Measurements from ENCODE around the gene DNAJC5G.

Gene DNAJC5G

DNA sequence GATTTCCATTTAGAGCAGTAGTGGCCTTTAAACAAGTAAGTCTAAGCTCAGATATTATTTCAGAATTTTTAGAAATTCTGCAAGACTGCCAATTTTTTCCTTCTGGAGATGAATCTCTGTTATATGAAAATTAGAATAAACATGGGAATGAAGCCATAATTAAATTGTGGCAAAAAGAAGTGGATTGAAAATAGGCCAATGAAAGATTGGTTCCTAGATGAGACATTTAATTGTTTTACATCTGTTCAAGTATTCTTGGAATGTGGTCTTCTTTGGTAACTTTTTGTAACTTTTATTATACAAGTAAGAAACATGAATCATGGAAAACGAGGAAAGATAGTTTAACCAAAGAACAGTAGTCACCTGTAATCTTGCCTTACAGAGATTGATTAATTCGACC lies 47.7 kb upstream of the DNAJC5G start:
- ChIA-PET CTCF (no interaction called here), POLR2A (interaction anchor here (1.5 kb wide), 1 partner anchor 13 kb away, joined by 3 read pairs; no protein-coding TSS in a partner anchor)
- no peak overlapping the region for H3K27ac ChIP-seq (ENCODE audit: extremely low read depth, low read depth, low read length)
- H3K4me3 ChIP-seq (ENCODE audit: low read depth, low read length): no peak overlapping the region
- H3K4me1 ChIP-seq (ENCODE audit: control insufficient read depth, insufficient read depth, low read length): no peaks in the 10 kb centered on the region
- H3K36me3 ChIP-seq (ENCODE audit: control insufficient read depth in 2 of 2, insufficient read depth in 1 of 2, low read length in 2 of 2): peaks cover 57 to 96% of the 10 kb centered on the region in 2 experiments
- no peak for TF ChIP-seq ZBTB17 (tag by site-specific recombination; IDR thresholded peaks at IDR 0.05)
- TF ChIP-seq ZBTB10 (tag by site-specific recombination; IDR thresholded peaks at IDR 0.05): no peak
- TF ChIP-seq ZNF658 (tag by site-specific recombination; IDR thresholded peaks at IDR 0.05): no peak
- TF ChIP-seq PATZ1 (tag by site-specific recombination; IDR thresholded peaks at IDR 0.05): no peak
- no peaks in the 10 kb centered on the region for H3K9me3 ChIP-seq (ENCODE audit: control insufficient read depth, insufficient read depth, low read depth, low read length)

DNA sequence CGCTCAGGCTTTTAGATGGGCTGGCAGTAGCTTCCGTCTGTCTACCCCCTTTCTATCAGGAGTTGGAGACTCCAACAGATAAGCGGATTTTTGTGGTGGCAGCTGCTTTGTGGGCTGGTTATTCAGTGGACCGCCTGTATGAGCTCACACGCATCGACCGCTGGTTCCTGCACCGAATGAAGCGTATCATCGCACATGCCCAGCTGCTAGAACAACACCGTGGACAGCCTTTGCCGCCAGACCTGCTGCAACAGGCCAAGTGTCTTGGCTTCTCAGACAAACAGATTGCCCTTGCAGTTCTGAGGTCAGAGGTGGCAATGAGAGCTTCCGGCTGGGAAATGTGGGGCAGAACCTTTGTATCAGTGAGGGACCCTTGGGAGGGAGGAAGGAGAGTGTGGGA lies 43.3 kb upstream of the DNAJC5G start:
- no peaks in the 10 kb centered on the region for H3K4me1 ChIP-seq (ENCODE audit: control insufficient read depth, insufficient read depth, low read length)
- H3K36me3 ChIP-seq (ENCODE audit: control insufficient read depth in 2 of 2, insufficient read depth in 1 of 2, low read length in 2 of 2): peaks cover 36 to 96% of the 10 kb centered on the region in 2 experiments
- H3K4me3 ChIP-seq (ENCODE audit: low read depth, low read length): no peak overlapping the region
- H3K27ac ChIP-seq (ENCODE audit: extremely low read depth, low read depth, low read length): no peak overlapping the region
- CTCF ChIA-PET: interaction anchor here (1.2 kb wide), 1 partner anchor 92 kb away, joined by 3 read pairs; no protein-coding TSS in a partner anchor
- POLR2A ChIA-PET: interaction anchor here (1.5 kb wide), 1 partner anchor 31 kb away, joined by 3 read pairs; the partner anchor contains the start of gene SLC30A3
- TF ChIP-seq ZNF16 (tag by site-specific recombination; IDR thresholded peaks at IDR 0.05; ENCODE audit: low read depth): no peak
- TF ChIP-seq ZNF157 (tag by site-specific recombination; IDR thresholded peaks at IDR 0.05): no peak
- TF ChIP-seq TRIM28 (IDR thresholded peaks at IDR 0.05; ENCODE audit: borderline replicate concordance, low read length): no peak
- no peak for TF ChIP-seq ZNF549 (tag by site-specific recombination; IDR thresholded peaks at IDR 0.05)
- no peaks in the 10 kb centered on the region for H3K9me3 ChIP-seq (ENCODE audit: control insufficient read depth, insufficient read depth, low read depth, low read length)

DNA sequence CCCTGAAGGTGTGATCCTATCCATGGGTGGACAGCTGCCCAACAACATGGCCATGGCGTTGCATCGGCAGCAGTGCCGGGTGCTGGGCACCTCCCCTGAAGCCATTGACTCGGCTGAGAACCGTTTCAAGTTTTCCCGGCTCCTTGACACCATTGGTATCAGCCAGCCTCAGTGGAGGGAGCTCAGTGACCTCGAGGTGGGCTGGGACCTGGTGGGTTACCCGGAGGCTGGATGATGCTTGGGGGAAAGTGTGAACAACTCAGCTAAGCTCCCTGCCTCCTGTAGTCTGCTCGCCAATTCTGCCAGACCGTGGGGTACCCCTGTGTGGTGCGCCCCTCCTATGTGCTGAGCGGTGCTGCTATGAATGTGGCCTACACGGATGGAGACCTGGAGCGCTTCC lies 41.9 kb upstream of the DNAJC5G start:
- ChIA-PET CTCF (interaction anchor here (0.6 to 1.5 kb wide), 2 partner anchors 18 to 175 kb away, joined by 3 to 5 read pairs; no protein-coding TSS in a partner anchor), POLR2A (no interaction called here)
- H3K4me3 ChIP-seq (ENCODE audit: low read depth, low read length): no peak overlapping the region
- H3K9me3 ChIP-seq (ENCODE audit: control insufficient read depth, insufficient read depth, low read depth, low read length): no peaks in the 10 kb centered on the region
- H3K36me3 ChIP-seq (ENCODE audit: control insufficient read depth in 2 of 2, insufficient read depth in 1 of 2, low read length in 2 of 2): peaks cover 25 to 96% of the 10 kb centered on the region in 2 experiments; a peak in 2 of 3 replicates
- H3K4me1 ChIP-seq (ENCODE audit: control insufficient read depth, insufficient read depth, low read length): no peaks in the 10 kb centered on the region
- H3K27ac ChIP-seq (ENCODE audit: extremely low read depth, low read depth, low read length): no peak overlapping the region
- TF ChIP-seq KLF8 (tag by site-specific recombination; IDR thresholded peaks at IDR 0.05): no peak
- no peak for TF ChIP-seq ZNF776 (tag by site-specific recombination; IDR thresholded peaks at IDR 0.05; ENCODE audit: borderline replicate concordance)
- TF ChIP-seq ZNF530 (tag by site-specific recombination; IDR thresholded peaks at IDR 0.05; ENCODE audit: low read depth): no peak
- no peak for TF ChIP-seq ZBTB48 (tag by site-specific recombination; IDR thresholded peaks at IDR 0.05)
- TF ChIP-seq, protein P1, sequence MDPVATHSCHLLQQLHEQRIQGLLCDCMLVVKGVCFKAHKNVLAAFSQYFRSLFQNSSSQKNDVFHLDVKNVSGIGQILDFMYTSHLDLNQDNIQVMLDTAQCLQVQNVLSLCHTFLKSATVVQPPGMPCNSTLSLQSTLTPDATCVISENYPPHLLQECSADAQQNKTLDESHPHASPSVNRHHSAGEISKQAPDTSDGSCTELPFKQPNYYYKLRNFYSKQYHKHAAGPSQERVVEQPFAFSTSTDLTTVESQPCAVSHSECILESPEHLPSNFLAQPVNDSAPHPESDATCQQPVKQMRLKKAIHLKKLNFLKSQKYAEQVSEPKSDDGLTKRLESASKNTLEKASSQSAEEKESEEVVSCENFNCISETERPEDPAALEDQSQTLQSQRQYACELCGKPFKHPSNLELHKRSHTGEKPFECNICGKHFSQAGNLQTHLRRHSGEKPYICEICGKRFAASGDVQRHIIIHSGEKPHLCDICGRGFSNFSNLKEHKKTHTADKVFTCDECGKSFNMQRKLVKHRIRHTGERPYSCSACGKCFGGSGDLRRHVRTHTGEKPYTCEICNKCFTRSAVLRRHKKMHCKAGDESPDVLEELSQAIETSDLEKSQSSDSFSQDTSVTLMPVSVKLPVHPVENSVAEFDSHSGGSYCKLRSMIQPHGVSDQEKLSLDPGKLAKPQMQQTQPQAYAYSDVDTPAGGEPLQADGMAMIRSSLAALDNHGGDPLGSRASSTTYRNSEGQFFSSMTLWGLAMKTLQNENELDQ (tag by site-specific recombination; IDR thresholded peaks at IDR 0.05; ENCODE audit: low read depth): no peak
- no peak for TF ChIP-seq PRDM10 (tag by site-specific recombination; IDR thresholded peaks at IDR 0.05)
- no peak for TF ChIP-seq ZNF747 (tag by site-specific recombination; IDR thresholded peaks at IDR 0.05)
- no peak for TF ChIP-seq SP7 (tag by site-specific recombination; IDR thresholded peaks at IDR 0.05)
- no peak for TF ChIP-seq ZNF548 (tag by site-specific recombination; IDR thresholded peaks at IDR 0.05)

Data from HEK293 (cell line).